Memory B cell (primary cell): Measurements from ENCODE around the gene TXNDC11.

Source experiments
- ATAC-seq: fragments of 150-1000 bp; cut with Tn5 transposase; 2 replicates; pipeline ENCODE4 v1.10.0; 2021; ENCODE audit warnings: low read depth, mild to moderate bottlenecking, moderate library complexity
- DNase-seq, 2 donors: peaks; one replicate each; pipeline ENCODE4 v3.0.0; 2022; ENCODE audit warnings: low spot score in 2 of 2
- H3K27ac Mint-ChIP-seq: one replicate; pipeline ENCODE4 v1.8.0; 2022; ENCODE audit warnings: mild to moderate bottlenecking, moderate library complexity, mixed read lengths
- H3K27me3 Mint-ChIP-seq: one replicate; pipeline ENCODE4 v1.8.0; 2022; ENCODE audit warnings: mixed read lengths
- H3K36me3 Mint-ChIP-seq: one replicate; pipeline ENCODE4 v1.8.0; 2022; ENCODE audit warnings: mild to moderate bottlenecking, mixed read lengths
- H3K4me1 Mint-ChIP-seq: one replicate; pipeline ENCODE4 v1.8.0; 2022; ENCODE audit warnings: mixed read lengths
- H3K4me3 Mint-ChIP-seq: one replicate; pipeline ENCODE4 v1.8.0; 2022; ENCODE audit warnings: mild to moderate bottlenecking, moderate library complexity, mixed read lengths
- H3K9me3 Mint-ChIP-seq: one replicate; pipeline ENCODE4 v1.8.0; 2022; ENCODE audit warnings: mixed read lengths

The TXNDC11 gene

GRCh38 chr16:11699234-11699894 is 43.3 kb downstream of the TXNDC11 start:
- no peaks in the 10 kb centered on the region for H3K27me3 Mint-ChIP-seq
- H3K36me3 Mint-ChIP-seq: peaks cover 29% of the 10 kb centered on the region
- no peak overlapping the region for H3K4me3 Mint-ChIP-seq
- no peak for DNase-seq
- peaks cover 15% of the 10 kb centered on the region for H3K4me1 Mint-ChIP-seq
- no peaks in the 10 kb centered on the region for H3K9me3 Mint-ChIP-seq
- H3K27ac Mint-ChIP-seq: peak overlapping the region; percentile 59
- ATAC-seq: no peak

GRCh38 chr16:11698271-11698689 is 44.4 kb downstream of the TXNDC11 start:
- H3K9me3 Mint-ChIP-seq: no peaks in the 10 kb centered on the region
- ATAC-seq (peak; percentile 41), DNase-seq (no peak)
- no peak overlapping the region for H3K4me3 Mint-ChIP-seq
- H3K4me1 Mint-ChIP-seq: peaks cover 12% of the 10 kb centered on the region
- peak overlapping the region; percentile 17 for H3K27ac Mint-ChIP-seq
- H3K36me3 Mint-ChIP-seq: peaks cover 29% of the 10 kb centered on the region
- no peaks in the 10 kb centered on the region for H3K27me3 Mint-ChIP-seq

- Mint-ChIP-seq H3K27ac (peak overlapping the region; percentile 33), H3K27me3 (no peaks in the 10 kb centered on the region), H3K4me3 (no peak overlapping the region), H3K4me1 (peaks cover 14% of the 10 kb centered on the region), H3K9me3 (no peaks in the 10 kb centered on the region), H3K36me3 (peaks cover 35% of the 10 kb centered on the region)
- no peak for ATAC-seq
- no peak for DNase-seq
These were observed 45.3 kb downstream of the TXNDC11 start for GRCh38 chr16:11697319-11697718.

GRCh38 chr16:11696266-11697012 is 46.2 kb downstream of the TXNDC11 start:
- Mint-ChIP-seq H3K9me3 (no peaks in the 10 kb centered on the region), H3K27me3 (no peaks in the 10 kb centered on the region), H3K4me3 (no peak overlapping the region), H3K36me3 (peaks cover 40% of the 10 kb centered on the region), H3K27ac (peak overlapping the region; percentile 33), H3K4me1 (peaks cover 14% of the 10 kb centered on the region)
- DNase-seq (no peak), ATAC-seq (no peak)

- no peak overlapping the region for H3K4me3 Mint-ChIP-seq
- H3K27me3 Mint-ChIP-seq: no peaks in the 10 kb centered on the region
- H3K4me1 Mint-ChIP-seq: peaks cover 24% of the 10 kb centered on the region
- H3K9me3 Mint-ChIP-seq: no peaks in the 10 kb centered on the region
- ATAC-seq: no peak
- no peak for DNase-seq
- peaks cover 44% of the 10 kb centered on the region for H3K36me3 Mint-ChIP-seq
- H3K27ac Mint-ChIP-seq: peak overlapping the region; percentile 38
These were observed 50.0 kb downstream of the TXNDC11 start for GRCh38 chr16:11692651-11693050.

- H3K36me3 Mint-ChIP-seq: peaks cover 48% of the 10 kb centered on the region
- no peaks in the 10 kb centered on the region for H3K9me3 Mint-ChIP-seq
- peak overlapping the region; percentile 38 for H3K27ac Mint-ChIP-seq
- no peak for DNase-seq
- peaks cover 27% of the 10 kb centered on the region for H3K4me1 Mint-ChIP-seq
- no peaks in the 10 kb centered on the region for H3K27me3 Mint-ChIP-seq
- no peak overlapping the region for H3K4me3 Mint-ChIP-seq
- ATAC-seq: no peak
These were observed 50.5 kb downstream of the TXNDC11 start for GRCh38 chr16:11692171-11692570.

GRCh38 chr16:11691771-11692170 is 50.9 kb downstream of the TXNDC11 start:
- Mint-ChIP-seq H3K4me3 (no peak overlapping the region), H3K9me3 (no peaks in the 10 kb centered on the region), H3K4me1 (peaks cover 27% of the 10 kb centered on the region), H3K36me3 (peaks cover 48% of the 10 kb centered on the region), H3K27me3 (no peaks in the 10 kb centered on the region), H3K27ac (no peak overlapping the region)
- ATAC-seq (no peak), DNase-seq (no peak)

- Mint-ChIP-seq H3K36me3 (peaks cover 45% of the 10 kb centered on the region), H3K27ac (peak overlapping the region; percentile 98), H3K27me3 (no peaks in the 10 kb centered on the region), H3K4me3 (no peak overlapping the region), H3K9me3 (no peaks in the 10 kb centered on the region), H3K4me1 (peaks cover 30% of the 10 kb centered on the region)
- no peak for DNase-seq
- no peak for ATAC-seq
These were observed 51.4 kb downstream of the TXNDC11 start for GRCh38 chr16:11691235-11691634.

- H3K27me3 Mint-ChIP-seq: no peaks in the 10 kb centered on the region
- peak overlapping the region; percentile 53 for H3K4me3 Mint-ChIP-seq
- H3K9me3 Mint-ChIP-seq: no peaks in the 10 kb centered on the region
- H3K27ac Mint-ChIP-seq: peak overlapping the region; percentile 98
- H3K36me3 Mint-ChIP-seq: peaks cover 39% of the 10 kb centered on the region
- peak; percentile 100 for ATAC-seq
- DNase-seq: peak in 1 of 2 donors; percentile 57
- peaks cover 24% of the 10 kb centered on the region for H3K4me1 Mint-ChIP-seq
These were observed 53.4 kb downstream of the TXNDC11 start for GRCh38 chr16:11689031-11689840.

- Mint-ChIP-seq H3K9me3 (no peaks in the 10 kb centered on the region), H3K4me1 (peaks cover 24% of the 10 kb centered on the region), H3K27ac (peak overlapping the region; percentile 98), H3K36me3 (peaks cover 42% of the 10 kb centered on the region), H3K4me3 (no peak overlapping the region), H3K27me3 (no peaks in the 10 kb centered on the region)
- no peak for ATAC-seq
- DNase-seq: no peak
These were observed 54.2 kb downstream of the TXNDC11 start for GRCh38 chr16:11688520-11688886.

GRCh38 chr16:11687601-11688519 is 54.8 kb downstream of the TXNDC11 start:
- ATAC-seq: no peak
- H3K4me3 Mint-ChIP-seq: no peak overlapping the region
- peak overlapping the region; percentile 98 for H3K27ac Mint-ChIP-seq
- H3K36me3 Mint-ChIP-seq: peaks cover 38% of the 10 kb centered on the region
- peaks cover 24% of the 10 kb centered on the region for H3K4me1 Mint-ChIP-seq
- H3K9me3 Mint-ChIP-seq: no peaks in the 10 kb centered on the region
- no peak for DNase-seq
- no peaks in the 10 kb centered on the region for H3K27me3 Mint-ChIP-seq

GRCh38 chr16:11686713-11687380 is 55.8 kb downstream of the TXNDC11 start:
- Mint-ChIP-seq H3K36me3 (peaks cover 30% of the 10 kb centered on the region), H3K4me3 (peak overlapping the region; percentile 17), H3K4me1 (peaks cover 33% of the 10 kb centered on the region), H3K27ac (peak overlapping the region; percentile 78), H3K27me3 (no peaks in the 10 kb centered on the region), H3K9me3 (no peaks in the 10 kb centered on the region)
- ATAC-seq (no peak), DNase-seq (no peak)
